ENCODE results near the gene PGBD2. TPM values are rescaled to one million over a fixed set of nuclear protein-coding genes. Genes with fewer than 3 reads are reported as not detected.
A peak's percentile ranks its signal among the peaks of the same experiment; 100 is the strongest.

Gene PGBD2
- total and polyA plus RNA-seq, 9 of the 15 experiments (the other 6 are each of a cell fraction or from before 2014, with no cell fraction given), result 11.9 to 21.8 (median 14.7) TPM

DNA sequence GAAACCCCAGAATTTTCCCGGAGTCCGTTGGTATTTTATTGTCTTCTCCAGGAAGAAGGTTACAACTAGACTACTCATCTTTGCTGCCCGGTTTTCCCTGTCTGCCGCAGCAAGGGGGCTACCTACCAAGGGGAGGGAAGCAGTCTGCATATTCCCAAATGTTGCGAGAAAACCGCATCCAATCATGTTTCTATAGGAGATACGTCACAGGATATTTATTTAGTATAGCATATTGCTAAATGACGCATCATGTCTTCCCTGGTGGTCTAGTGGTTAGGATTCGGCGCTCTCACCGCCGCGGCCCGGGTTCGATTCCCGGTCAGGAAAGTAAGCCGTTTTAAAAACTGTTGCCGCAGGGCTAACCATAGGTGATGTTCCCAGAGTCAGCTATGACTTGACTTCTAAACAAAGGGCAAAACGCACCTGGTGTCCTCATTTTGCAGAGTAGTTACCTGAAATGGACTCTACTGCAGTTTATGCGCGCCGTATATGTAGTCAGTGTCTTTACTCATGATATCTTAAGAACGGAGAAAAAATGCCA is 32.0 kb upstream of the PGBD2 start (continued):
- TF ChIP-seq, protein P1, sequence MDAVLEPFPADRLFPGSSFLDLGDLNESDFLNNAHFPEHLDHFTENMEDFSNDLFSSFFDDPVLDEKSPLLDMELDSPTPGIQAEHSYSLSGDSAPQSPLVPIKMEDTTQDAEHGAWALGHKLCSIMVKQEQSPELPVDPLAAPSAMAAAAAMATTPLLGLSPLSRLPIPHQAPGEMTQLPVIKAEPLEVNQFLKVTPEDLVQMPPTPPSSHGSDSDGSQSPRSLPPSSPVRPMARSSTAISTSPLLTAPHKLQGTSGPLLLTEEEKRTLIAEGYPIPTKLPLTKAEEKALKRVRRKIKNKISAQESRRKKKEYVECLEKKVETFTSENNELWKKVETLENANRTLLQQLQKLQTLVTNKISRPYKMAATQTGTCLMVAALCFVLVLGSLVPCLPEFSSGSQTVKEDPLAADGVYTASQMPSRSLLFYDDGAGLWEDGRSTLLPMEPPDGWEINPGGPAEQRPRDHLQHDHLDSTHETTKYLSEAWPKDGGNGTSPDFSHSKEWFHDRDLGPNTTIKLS (IDR thresholded peaks at IDR 0.05; ENCODE audit: borderline replicate concordance, low read depth), result no peak
- TF ChIP-seq ERF (CRISPR knock-in tag; IDR thresholded peaks at IDR 0.05), result no peak
- TF ChIP-seq SIX5 (IDR thresholded peaks at IDR 0.05; ENCODE audit: borderline replicate concordance in 1 of 2, insufficient read depth in 1 of 2, low read depth in 1 of 2, low read length in 2 of 2), result no peak
- no peak for TF ChIP-seq POU5F1 (IDR thresholded peaks at IDR 0.05; ENCODE audit: borderline replicate concordance, low read depth, low read length, partially characterized antibody)
- 0 out of 2 replicates have a peak, but pooled peaks have one; percentile 4 for TF ChIP-seq ZFP1 (CRISPR knock-in tag; IDR thresholded peaks at IDR 0.05)
- TF ChIP-seq, protein P2, sequence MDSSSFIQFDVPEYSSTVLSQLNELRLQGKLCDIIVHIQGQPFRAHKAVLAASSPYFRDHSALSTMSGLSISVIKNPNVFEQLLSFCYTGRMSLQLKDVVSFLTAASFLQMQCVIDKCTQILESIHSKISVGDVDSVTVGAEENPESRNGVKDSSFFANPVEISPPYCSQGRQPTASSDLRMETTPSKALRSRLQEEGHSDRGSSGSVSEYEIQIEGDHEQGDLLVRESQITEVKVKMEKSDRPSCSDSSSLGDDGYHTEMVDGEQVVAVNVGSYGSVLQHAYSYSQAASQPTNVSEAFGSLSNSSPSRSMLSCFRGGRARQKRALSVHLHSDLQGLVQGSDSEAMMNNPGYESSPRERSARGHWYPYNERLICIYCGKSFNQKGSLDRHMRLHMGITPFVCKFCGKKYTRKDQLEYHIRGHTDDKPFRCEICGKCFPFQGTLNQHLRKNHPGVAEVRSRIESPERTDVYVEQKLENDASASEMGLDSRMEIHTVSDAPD (CRISPR knock-in tag; IDR thresholded peaks at IDR 0.05), result no peak
- no peak for TF ChIP-seq ZNF212 (CRISPR knock-in tag; IDR thresholded peaks at IDR 0.05)
- TF ChIP-seq GABPB2 (CRISPR knock-in tag; conservative IDR thresholded peaks at IDR 0.05), result no peak
- TF ChIP-seq RBM34 (IDR thresholded peaks at IDR 0.05; ENCODE audit: borderline replicate concordance, insufficient read depth, low read length), result no peak
- TF ChIP-seq SOX6 (IDR thresholded peaks at IDR 0.05), result peak; percentile 77
- TF ChIP-seq ZNF175 (CRISPR knock-in tag; IDR thresholded peaks at IDR 0.05; ENCODE audit: low read depth), result peak; percentile 65
- TF ChIP-seq SREBF1 (IDR thresholded peaks at IDR 0.05; ENCODE audit: borderline replicate concordance, low read depth, low read length), result no peak
- 0 out of 2 replicates have a peak, but pooled peaks have one; percentile 27 for TF ChIP-seq TARDBP (IDR thresholded peaks at IDR 0.05)
- peak; percentile 40 for TF ChIP-seq HCFC1 (IDR thresholded peaks at IDR 0.05; ENCODE audit: low read depth, low read length)
- no peak for TF ChIP-seq PHB (CRISPR knock-in tag; IDR thresholded peaks at IDR 0.05)
- TF ChIP-seq ZNF668 (CRISPR knock-in tag; IDR thresholded peaks at IDR 0.05), result peak; percentile 15; the same call in 1 of the 2 replicates
- peak; percentile 95 for TF ChIP-seq ATF7 (IDR thresholded peaks at IDR 0.05)
- TF ChIP-seq ZNF354B (CRISPR knock-in tag; IDR thresholded peaks at IDR 0.05), result no peak
- no peak for TF ChIP-seq ZNF507 (tag; conservative IDR thresholded peaks at IDR 0.05)
- no peak for TF ChIP-seq ZNF699 (CRISPR knock-in tag; IDR thresholded peaks at IDR 0.05; ENCODE audit: insufficient replicate concordance)
- TF ChIP-seq, protein P3, sequence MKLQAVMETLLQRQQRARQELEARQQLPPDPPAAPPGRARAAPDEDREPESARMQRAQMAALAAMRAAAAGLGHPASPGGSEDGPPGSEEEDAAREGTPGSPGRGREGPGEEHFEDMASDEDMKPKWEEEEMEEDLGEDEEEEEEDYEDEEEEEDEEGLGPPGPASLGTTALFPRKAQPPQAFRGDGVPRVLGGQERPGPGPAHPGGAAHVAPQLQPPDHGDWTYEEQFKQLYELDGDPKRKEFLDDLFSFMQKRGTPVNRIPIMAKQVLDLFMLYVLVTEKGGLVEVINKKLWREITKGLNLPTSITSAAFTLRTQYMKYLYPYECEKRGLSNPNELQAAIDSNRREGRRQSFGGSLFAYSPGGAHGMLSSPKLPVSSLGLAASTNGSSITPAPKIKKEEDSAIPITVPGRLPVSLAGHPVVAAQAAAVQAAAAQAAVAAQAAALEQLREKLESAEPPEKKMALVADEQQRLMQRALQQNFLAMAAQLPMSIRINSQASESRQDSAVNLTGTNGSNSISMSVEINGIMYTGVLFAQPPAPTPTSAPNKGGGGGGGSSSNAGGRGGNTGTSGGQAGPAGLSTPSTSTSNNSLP (IDR thresholded peaks at IDR 0.05; ENCODE audit: borderline replicate concordance, low read depth, low read length), result peak; percentile 69; the same call in 1 of the 2 replicates
- no peak for TF ChIP-seq RBFOX2 (IDR thresholded peaks at IDR 0.05; ENCODE audit: low read depth, low read length)
- TF ChIP-seq, protein P4, sequence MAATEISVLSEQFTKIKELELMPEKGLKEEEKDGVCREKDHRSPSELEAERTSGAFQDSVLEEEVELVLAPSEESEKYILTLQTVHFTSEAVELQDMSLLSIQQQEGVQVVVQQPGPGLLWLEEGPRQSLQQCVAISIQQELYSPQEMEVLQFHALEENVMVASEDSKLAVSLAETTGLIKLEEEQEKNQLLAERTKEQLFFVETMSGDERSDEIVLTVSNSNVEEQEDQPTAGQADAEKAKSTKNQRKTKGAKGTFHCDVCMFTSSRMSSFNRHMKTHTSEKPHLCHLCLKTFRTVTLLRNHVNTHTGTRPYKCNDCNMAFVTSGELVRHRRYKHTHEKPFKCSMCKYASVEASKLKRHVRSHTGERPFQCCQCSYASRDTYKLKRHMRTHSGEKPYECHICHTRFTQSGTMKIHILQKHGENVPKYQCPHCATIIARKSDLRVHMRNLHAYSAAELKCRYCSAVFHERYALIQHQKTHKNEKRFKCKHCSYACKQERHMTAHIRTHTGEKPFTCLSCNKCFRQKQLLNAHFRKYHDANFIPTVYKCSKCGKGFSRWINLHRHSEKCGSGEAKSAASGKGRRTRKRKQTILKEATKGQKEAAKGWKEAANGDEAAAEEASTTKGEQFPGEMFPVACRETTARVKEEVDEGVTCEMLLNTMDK (IDR thresholded peaks at IDR 0.05; ENCODE audit: borderline replicate concordance, insufficient read depth, low read depth, low read length, poor library complexity, severe bottlenecking), result no peak
